COR-L47 (cell line): ENCODE data around the gene MINDY4.
A peak's percentile ranks its signal among the peaks of the same experiment; 100 is the strongest.

Source experiments
- DNase-seq: peaks from one replicate; lab custom pipeline; 2025; lab: John Stamatoyannopoulos, UW

The MINDY4 gene

GRCh38 chr7:30775992-30776391, 4.8 kb downstream of the MINDY4 start:
- no peak for DNase-seq

- no peak for DNase-seq
Measured at GRCh38 chr7:30776971-30777370, 5.8 kb downstream of the MINDY4 start.

DNA sequence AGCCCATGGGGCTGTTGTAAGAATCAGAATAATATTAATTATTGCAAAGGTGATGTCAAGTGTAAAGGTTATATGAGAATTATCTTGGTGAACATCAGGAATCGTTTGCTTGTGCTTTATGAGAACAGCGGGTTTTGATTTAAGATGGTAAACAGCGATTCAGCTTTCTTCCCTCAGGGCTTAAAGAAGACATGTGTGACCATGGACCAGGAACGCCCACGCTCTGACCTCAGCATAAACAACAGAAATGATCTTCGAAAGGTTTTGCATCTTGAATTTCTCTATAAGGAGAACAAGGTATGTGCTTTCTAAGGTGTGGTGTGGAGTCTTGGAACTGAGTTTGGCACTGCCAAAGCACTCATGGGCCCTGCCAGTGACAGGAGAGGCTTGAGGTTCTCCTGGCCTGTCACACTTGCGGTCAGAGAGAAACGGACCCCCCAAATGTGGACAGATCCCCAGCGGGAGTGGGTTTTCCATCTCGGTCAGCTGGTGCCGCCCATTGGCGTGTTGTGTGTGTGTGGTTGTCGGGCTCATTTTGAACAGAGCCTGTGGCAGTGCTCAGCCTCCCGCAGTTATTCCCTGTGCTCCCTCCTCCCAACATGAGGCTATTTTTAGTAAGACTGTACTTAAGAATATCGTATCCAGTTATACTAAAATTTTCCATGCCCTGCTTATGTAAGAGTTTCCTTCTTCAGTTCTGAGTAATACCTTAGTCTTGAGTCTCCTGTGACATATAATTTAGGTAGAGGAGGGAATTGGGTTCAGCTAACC, 7.2 kb downstream of the MINDY4 start:
- DNase-seq = no peak

DNA sequence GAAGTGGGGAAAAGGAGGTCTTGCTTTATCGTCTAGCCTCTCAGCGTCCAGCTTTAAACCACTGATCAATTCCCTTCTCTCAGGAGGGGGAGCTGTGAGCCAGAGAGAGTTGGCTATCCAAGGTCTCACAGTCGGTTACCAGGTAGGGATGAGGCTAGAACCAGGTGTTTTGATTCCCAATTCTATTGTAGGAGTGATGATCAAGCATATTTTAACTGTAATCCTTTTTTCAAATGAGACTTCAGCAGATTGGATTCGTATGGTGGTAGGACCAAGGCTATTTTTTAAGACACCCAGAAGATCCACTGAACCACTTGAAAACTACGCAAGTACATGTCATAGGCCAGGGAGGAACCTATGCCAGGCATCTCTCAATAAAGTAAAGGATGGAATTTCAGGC, 8.4 kb downstream of the MINDY4 start:
- no peak for DNase-seq

DNA sequence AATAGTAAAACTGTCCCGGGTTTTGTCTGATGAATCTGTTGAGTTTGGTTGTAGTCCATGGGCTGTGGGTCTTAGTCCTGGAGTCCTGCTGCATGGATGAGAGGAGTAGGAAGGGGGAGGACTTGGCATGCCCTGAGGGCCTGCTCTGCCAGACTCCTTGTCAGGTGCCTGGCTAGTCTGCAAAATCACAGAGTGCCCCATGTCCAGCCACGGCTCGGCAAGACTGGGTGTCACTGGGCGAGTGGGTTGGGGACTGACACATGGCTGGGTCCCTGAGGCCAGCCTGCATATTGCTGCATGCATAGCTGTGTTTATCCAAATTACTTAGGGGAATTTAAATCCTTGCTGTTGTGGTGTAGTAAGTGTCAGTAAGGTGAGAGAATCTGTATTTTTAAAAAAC, 9.7 kb downstream of the MINDY4 start:
- no peak for DNase-seq

DNA sequence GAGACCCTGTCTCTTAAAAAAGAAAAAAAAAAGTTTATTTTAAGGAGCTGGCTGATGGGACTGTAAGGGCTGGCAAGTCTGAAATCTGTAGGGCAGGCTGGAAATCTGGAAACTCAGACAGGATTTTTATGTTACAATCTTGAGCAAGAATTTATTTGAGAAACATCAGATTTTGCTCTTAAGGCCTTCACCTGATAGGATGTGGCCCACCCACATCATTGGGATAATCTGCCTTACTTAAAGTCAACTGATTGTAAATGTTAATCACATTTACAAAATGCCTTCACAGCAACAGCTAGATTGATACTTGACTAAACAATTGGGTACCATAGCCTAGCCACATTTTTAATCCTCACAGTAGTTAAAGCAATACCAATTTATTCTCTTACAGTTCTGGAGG, 11.5 kb downstream of the MINDY4 start:
- no peak for DNase-seq

DNA sequence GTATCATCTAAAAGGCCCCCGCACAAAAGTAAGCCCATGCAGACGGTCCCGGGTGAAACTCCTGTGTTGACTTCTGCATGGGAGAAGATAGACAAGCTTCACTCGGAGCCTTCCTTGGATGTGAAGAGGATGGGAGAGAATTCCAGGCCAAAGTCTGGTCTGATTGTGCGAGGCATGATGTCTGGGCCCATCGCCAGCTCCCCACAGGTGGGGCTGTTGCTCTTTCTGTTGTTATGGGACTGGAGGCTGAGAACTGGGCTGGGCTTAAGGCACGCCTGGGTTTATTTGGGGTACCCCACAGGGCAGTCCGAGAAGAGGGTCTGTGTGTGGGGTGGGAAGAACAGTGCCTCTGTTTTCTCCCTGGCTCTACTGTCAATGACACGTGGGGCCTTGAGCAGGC, 14.6 kb downstream of the MINDY4 start:
- DNase-seq = peak; percentile 51

DNA sequence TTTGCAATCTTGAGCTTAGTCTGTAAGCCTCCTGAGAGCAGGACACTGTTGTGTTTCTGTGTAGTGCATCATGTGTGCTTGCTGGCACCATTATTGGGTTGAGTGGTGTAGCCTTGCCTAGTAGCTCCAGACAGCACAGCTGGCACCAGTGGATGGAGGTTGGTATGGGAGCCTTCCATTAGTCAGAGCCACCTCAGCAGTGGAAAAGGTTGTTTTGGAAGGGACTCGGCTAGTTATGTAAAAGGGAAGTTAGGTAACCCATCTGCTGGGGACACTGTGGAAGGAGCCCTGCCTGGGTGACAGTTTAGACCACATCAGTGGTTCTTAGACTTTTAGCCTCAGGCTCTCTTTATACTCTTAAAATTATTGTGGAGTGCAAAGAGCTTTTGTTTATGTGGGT, 16.3 kb downstream of the MINDY4 start:
- no peak for DNase-seq

- DNase-seq = no peak
Measured at GRCh38 chr7:30788640-30789333, 17.6 kb downstream of the MINDY4 start.

GRCh38 chr7:30789334-30789711, 18.1 kb downstream of the MINDY4 start:
- no peak for DNase-seq

DNA sequence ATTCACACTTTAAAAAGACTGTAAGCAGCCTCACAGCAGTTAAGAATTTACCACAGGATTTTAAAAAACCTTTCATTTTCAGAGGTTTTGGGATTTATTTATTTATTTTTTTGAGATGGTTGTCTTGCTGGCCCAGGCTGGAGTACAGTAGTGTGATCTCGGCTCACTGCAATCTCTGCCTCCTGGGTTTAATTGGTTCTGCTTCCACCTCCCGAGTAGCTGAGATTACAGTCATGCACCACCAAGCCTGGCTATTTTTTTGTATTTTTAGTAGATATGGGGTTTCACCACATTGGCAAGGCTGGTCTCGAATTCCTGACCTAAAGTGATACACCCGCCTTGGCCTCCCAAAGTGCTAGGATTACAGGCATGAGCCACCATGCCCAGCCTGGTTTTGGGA, 19.1 kb downstream of the MINDY4 start:
- DNase-seq = no peak

DNA sequence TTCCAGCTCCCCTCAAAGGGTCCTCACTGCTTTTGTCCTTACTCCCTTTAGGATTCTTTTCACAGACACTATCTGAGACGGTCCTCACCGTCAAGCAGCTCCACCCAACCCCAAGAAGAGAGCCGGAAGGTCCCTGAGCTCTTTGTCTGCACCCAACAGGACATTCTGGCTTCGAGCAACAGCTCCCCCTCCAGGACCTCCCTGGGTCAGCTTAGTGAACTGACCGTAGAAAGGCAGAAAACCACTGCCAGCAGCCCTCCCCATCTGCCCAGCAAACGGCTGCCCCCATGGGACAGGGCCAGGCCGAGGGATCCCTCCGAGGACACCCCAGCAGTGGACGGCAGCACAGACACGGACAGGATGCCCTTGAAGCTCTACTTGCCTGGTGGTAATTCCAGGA, 19.9 kb downstream of the MINDY4 start:
- DNase-seq = no peak

GRCh38 chr7:30795161-30795948, 24.1 kb downstream of the MINDY4 start:
- DNase-seq = no peak

GRCh38 chr7:30796105-30796869, 25.1 kb downstream of the MINDY4 start:
- DNase-seq = no peak

- DNase-seq = no peak
Measured at GRCh38 chr7:30797176-30798040, 26.2 kb downstream of the MINDY4 start.

GRCh38 chr7:30799206-30799975, 28.2 kb downstream of the MINDY4 start:
- no peak for DNase-seq

GRCh38 chr7:30799976-30800661, 28.9 kb downstream of the MINDY4 start:
- no peak for DNase-seq

DNA sequence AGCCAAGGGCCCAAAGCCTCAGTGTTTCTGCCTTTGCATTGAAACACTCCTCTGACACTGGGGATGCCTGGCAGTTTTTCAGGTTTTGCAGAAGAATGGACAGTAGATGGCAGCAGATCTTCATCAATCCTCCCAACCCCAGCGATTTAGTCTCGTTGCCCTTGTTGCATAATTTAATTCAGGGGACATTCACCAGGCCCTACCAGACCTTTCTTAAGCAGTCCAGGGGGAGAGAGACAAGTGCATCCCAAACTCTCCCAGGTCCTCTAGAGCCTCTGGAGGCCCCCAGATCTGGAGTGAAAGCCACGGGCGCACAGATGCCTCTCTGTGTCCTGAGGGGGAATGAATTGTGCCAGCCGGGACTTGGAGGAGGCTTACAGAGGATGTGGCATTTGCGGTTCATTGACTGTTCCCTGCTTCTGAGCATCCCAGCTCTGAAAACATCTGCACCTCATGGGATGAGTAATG, 29.6 kb downstream of the MINDY4 start:
- peak; percentile 58 for DNase-seq

- no peak for DNase-seq
Measured at GRCh38 chr7:30802812-30803211, 31.6 kb downstream of the MINDY4 start.
